HEK293 (cell line): Measurements from ENCODE around the gene PLXNA2.

Experiments
- CTCF ChIA-PET: fragments of 350-600 bp; formaldehyde crosslinking; extraction: SDS; loops from one replicate; lab custom pipeline; 2021; ENCODE audit warnings: antibody characterized with exemption; lab: Yijun Ruan, JAX
- POLR2A ChIA-PET: fragments of 300-600 bp; formaldehyde crosslinking; extraction: SDS; loops from one replicate; lab custom pipeline; 2020; ENCODE audit warnings: antibody characterized with exemption, inconsistent platforms; lab: Yijun Ruan, JAX
- H3K27ac ChIP-seq: fragments of 200-500 bp; sonication (Bioruptor generic); 2 replicates; pipeline ENCODE4 v1.5.1; 2014; ENCODE audit warnings: low read depth, low read length, control low read depth, inconsistent platforms; ENCODE audit errors: extremely low read depth
- H3K36me3 ChIP-seq, 2 experiments: fragments of 200-500 bp in 1 of 2; sonication (Bioruptor generic) in 1 of 2; 1 replicate in 1 of 2; 2 replicates in 1 of 2; pipeline ENCODE4 v1.5.1; 2014 to 2017; ENCODE audit warnings: inconsistent platforms in 2 of 2, low read length in 2 of 2; ENCODE audit not compliant: control insufficient read depth in 2 of 2, insufficient read depth in 1 of 2
- H3K4me1 ChIP-seq: fragments of 200-500 bp; sonication (Bioruptor generic); 2 replicates; pipeline ENCODE4 v1.5.1; 2014; ENCODE audit warnings: mild to moderate bottlenecking, low read length, inconsistent platforms; ENCODE audit not compliant: control insufficient read depth, insufficient read depth
- H3K4me3 ChIP-seq: 2 replicates; pipeline ENCODE4 v1.5.1; 2011; ENCODE audit warnings: low read depth, mild to moderate bottlenecking, control low read depth, low read length, moderate library complexity
- H3K9me3 ChIP-seq: fragments of 200-500 bp; sonication (Bioruptor generic); 2 replicates; pipeline ENCODE4 v1.5.1; 2014; ENCODE audit warnings: low read depth, low read length, inconsistent platforms; ENCODE audit not compliant: control insufficient read depth, insufficient read depth
- BCL11A ChIP-seq: fragments of 450-650 bp; formaldehyde crosslinking; IDR thresholded peaks from 2 replicates; pipeline ENCODE4 v1.5.1; 2016; ENCODE audit warnings: low read depth, missing biosample characterization, missing genetic modification characterization
- HIC1 ChIP-seq: fragments of 450-650 bp; formaldehyde crosslinking; IDR thresholded peaks from 2 replicates; pipeline ENCODE4 v1.5.1; 2016; ENCODE audit warnings: missing biosample characterization, missing genetic modification characterization
- SALL2 ChIP-seq: fragments of 450-650 bp; formaldehyde crosslinking; IDR thresholded peaks from 2 replicates; pipeline ENCODE4 v1.5.0; 2017; ENCODE audit warnings: missing biosample characterization, mild to moderate bottlenecking, missing genetic modification characterization, borderline replicate concordance
- SETDB1 ChIP-seq: IDR thresholded peaks from one replicate; pipeline ENCODE4 v1.6.1; 2017; ENCODE audit warnings: mild to moderate bottlenecking, low read length, moderate library complexity, mixed read lengths; ENCODE audit not compliant: insufficient read length
- ZBTB44 ChIP-seq: fragments of 450-650 bp; IDR thresholded peaks from 2 replicates; pipeline ENCODE4 v1.5.1; 2018; ENCODE audit warnings: missing biosample characterization, mild to moderate bottlenecking, missing genetic modification characterization
- ZEB2 ChIP-seq: fragments of 450-650 bp; formaldehyde crosslinking; IDR thresholded peaks from 2 replicates; pipeline ENCODE4 v1.5.1; 2016; ENCODE audit warnings: missing biosample characterization, missing genetic modification characterization
- ZNF155 ChIP-seq: fragments of 450-650 bp; formaldehyde crosslinking; IDR thresholded peaks from 2 replicates; pipeline ENCODE4 v1.5.1; 2016; ENCODE audit warnings: missing biosample characterization, missing genetic modification characterization
- ZNF18 ChIP-seq: fragments of 450-650 bp; formaldehyde crosslinking; IDR thresholded peaks from 2 replicates; pipeline ENCODE4 v1.5.1; 2016; ENCODE audit warnings: missing biosample characterization, missing genetic modification characterization
- ZNF221 ChIP-seq: fragments of 450-650 bp; formaldehyde crosslinking; IDR thresholded peaks from 2 replicates; pipeline ENCODE4 v1.5.1; 2017; ENCODE audit warnings: missing biosample characterization, missing genetic modification characterization, borderline replicate concordance
- ZNF341 ChIP-seq: fragments of 450-650 bp; formaldehyde crosslinking; IDR thresholded peaks from 2 replicates; pipeline ENCODE4; 2016; ENCODE audit warnings: low read depth, missing biosample characterization, missing genetic modification characterization
- ZNF449 ChIP-seq: fragments of 450-650 bp; formaldehyde crosslinking; IDR thresholded peaks from 2 replicates; pipeline ENCODE4 v1.5.1; 2017; ENCODE audit warnings: missing biosample characterization, mild to moderate bottlenecking, missing genetic modification characterization, moderate library complexity
- ZNF626 ChIP-seq: fragments of 450-650 bp; sonication (Bioruptor Pico); formaldehyde crosslinking; IDR thresholded peaks from 2 replicates; pipeline ENCODE4 v1.5.1; 2018; ENCODE audit warnings: missing biosample characterization, missing genetic modification characterization, inconsistent platforms
- ZNF704 ChIP-seq: fragments of 450-650 bp; formaldehyde crosslinking; IDR thresholded peaks from 2 replicates; pipeline ENCODE4 v1.5.1; 2016; ENCODE audit warnings: missing biosample characterization, missing genetic modification characterization
- ZSCAN30 ChIP-seq: fragments of 450-650 bp; IDR thresholded peaks from 2 replicates; pipeline ENCODE4 v1.5.1; 2018; ENCODE audit warnings: missing biosample characterization, mild to moderate bottlenecking, missing genetic modification characterization, moderate library complexity
- ZSCAN4 ChIP-seq: fragments of 450-650 bp; formaldehyde crosslinking; IDR thresholded peaks from 2 replicates; pipeline ENCODE4 v1.5.1; 2017; ENCODE audit warnings: missing biosample characterization, missing genetic modification characterization

The PLXNA2 gene

GRCh38 chr1:208042041-208042615 is 202.1 kb downstream of the PLXNA2 start:
- POLR2A ChIA-PET: no interaction called here
- CTCF ChIA-PET: interaction anchor here (1.0 to 1.5 kb wide), 3 partner anchors 52 to 210 kb away, joined by 3 to 4 read pairs (median 3); no protein-coding TSS in a partner anchor
- Histone ChIP-seq H3K27ac (no peak overlapping the region), H3K9me3 (no peaks in the 10 kb centered on the region), H3K4me3 (no peak overlapping the region), H3K4me1 (no peaks in the 10 kb centered on the region), H3K36me3 (peaks cover 0 to 56% of the 10 kb centered on the region in 2 experiments; a peak in 1 of 3 replicates)
- TF ChIP-seq ZNF704 (tag by site-specific recombination): no peak
- no peak for TF ChIP-seq HIC1 (tag by site-specific recombination)
- TF ChIP-seq ZNF18 (tag by site-specific recombination): no peak
- TF ChIP-seq ZNF221 (tag by site-specific recombination): no peak
- no peak for TF ChIP-seq BCL11A (tag by site-specific recombination)
- no peak for TF ChIP-seq ZNF626 (tag by site-specific recombination)
- TF ChIP-seq ZSCAN4 (tag by site-specific recombination): no peak
- no peak for TF ChIP-seq ZEB2 (tag by site-specific recombination)
- TF ChIP-seq ZNF155 (tag by site-specific recombination): no peak
- no peak for TF ChIP-seq ZNF341 (tag by site-specific recombination)
- no peak for TF ChIP-seq SETDB1
- no peak for TF ChIP-seq ZNF449 (tag by site-specific recombination)
- no peak for TF ChIP-seq ZSCAN30 (tag by site-specific recombination)
- no peak for TF ChIP-seq ZBTB44
- TF ChIP-seq SALL2 (tag by site-specific recombination): no peak
